Fibroblast of pulmonary artery (primary cell): Measurements from ENCODE around the gene MC2R.

Experiments used
- DNase-seq: peaks from one replicate; pipeline ENCODE4 v3.0.0-alpha.2; 2010; ENCODE audit warnings: low read depth
- H3K4me3 ChIP-seq: replicated peaks from 2 replicates; pipeline ENCODE4 v1.5.1; 2011; ENCODE audit warnings: low read depth, mild to moderate bottlenecking, control low read depth, low read length, moderate library complexity
- TF ChIP-seq, protein P1 (sequence below): IDR thresholded peaks from 2 replicates; pipeline ENCODE4 v1.5.1; 2011; ENCODE audit warnings: mild to moderate bottlenecking, control low read depth, low read length, inconsistent platforms; ENCODE audit errors: missing control alignments

Gene MC2R

DNA sequence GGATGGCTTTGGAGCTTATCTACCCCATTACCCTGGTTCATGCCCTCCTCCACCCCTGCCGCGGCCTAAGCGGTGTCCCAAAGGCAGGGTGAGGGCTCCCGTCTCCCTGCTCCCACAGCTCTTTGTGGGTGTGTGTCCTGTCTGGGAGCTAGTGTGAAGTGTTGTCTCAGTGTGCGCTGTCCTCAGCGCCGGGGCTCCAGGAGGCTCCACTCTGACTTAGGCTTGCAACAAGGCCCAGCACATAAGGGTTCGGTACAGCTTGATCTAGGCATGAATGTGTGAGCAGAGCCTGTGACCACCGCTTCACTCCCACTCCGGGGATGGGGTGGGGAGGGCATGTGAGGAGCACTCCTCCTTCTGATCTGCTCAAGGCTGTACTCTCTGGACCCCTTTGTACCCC is 1.2 kb downstream of the MC2R start:
- TF ChIP-seq, protein P1, sequence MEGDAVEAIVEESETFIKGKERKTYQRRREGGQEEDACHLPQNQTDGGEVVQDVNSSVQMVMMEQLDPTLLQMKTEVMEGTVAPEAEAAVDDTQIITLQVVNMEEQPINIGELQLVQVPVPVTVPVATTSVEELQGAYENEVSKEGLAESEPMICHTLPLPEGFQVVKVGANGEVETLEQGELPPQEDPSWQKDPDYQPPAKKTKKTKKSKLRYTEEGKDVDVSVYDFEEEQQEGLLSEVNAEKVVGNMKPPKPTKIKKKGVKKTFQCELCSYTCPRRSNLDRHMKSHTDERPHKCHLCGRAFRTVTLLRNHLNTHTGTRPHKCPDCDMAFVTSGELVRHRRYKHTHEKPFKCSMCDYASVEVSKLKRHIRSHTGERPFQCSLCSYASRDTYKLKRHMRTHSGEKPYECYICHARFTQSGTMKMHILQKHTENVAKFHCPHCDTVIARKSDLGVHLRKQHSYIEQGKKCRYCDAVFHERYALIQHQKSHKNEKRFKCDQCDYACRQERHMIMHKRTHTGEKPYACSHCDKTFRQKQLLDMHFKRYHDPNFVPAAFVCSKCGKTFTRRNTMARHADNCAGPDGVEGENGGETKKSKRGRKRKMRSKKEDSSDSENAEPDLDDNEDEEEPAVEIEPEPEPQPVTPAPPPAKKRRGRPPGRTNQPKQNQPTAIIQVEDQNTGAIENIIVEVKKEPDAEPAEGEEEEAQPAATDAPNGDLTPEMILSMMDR: no peak
- H3K4me3 ChIP-seq: no peak overlapping the region
- no peak for DNase-seq

DNA sequence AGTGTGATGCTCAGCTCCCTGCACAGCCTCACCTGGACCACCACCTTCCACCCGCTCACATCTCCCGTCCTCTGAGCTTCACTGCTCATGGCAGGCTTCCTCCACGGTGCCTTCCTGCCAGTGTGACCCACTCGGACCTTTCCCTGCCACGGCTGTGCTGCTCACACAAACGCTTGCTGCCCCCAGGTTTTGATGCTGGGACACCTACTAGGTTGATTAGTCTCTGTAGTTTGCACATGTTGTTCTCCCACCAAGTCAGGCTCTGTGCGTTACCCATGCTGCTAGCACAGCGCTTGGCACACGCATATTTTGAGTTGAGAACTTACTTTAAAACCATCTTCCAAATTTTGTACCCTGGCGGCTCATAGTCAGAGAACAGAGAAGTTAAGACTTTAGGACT is 2.1 kb downstream of the MC2R start:
- TF ChIP-seq, protein P1: no peak

DNA sequence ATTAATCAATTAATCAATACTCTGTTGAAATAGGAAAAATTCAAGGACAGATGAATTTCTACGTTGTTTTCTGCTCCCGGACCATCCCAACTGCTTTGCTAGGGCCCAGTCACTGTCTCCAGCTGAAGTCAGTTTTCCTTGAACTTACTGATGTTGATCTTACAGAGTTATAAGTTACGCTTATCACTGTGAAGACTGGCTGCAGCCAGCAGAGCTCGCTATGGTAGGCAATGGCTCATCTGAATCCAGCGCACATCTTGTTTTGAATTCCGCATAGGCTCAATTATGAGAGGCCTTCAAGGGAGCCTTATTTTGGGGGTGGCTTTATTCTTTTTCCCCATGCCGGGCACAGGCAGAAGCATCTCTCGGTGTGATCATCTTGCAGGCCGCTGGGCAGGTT is 2.7 kb downstream of the MC2R start:
- no peak for DNase-seq
- H3K4me3 ChIP-seq: no peak overlapping the region
- TF ChIP-seq, protein P1: no peak

More for the DNA sequence above, 2.1 kb downstream of the MC2R start:
- H3K4me3 ChIP-seq: no peak overlapping the region
- no peak for DNase-seq

DNA sequence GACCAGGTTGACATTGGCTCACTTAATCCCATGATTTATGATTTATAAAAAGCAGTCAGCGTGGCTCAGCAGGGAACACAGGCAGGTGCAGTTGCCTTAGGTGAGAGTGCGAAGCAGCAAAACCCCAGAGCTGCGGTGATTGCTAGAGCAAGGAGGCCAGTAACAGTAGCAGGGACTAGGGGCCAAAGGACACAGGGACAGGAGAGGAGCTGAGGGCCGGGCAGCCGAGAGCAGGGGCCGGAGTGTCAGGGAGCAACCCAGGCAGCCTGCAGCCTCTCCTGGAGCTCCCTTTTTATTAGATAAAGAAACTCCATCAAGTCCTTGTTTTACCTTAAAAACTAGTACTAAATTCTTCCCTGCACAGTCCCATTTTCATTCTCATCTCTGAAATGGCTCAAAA is 4.3 kb downstream of the MC2R start:
- TF ChIP-seq, protein P1: no peak
- H3K4me3 ChIP-seq: no peak overlapping the region
- no peak for DNase-seq

DNA sequence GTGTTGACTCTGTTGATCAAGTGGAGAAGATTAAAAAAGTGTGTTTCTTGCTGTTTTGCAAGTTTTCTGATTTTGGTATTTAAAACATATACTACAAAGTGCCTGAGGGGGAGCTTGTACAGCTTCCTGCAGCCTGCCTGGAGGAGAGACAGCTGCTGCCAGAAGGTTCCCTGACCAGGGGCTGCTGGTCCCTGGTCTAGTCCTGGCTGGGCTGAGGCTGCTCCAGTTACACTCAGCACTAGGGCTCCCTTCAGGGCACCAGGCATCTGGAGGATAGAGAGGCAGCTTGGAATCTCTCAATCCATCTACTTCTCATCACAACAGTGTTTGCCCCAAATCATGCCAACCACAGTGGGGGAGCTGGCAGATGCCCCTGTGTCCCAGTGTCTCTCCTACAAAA is 4.8 kb downstream of the MC2R start:
- no peak overlapping the region for H3K4me3 ChIP-seq
- DNase-seq: no peak
- TF ChIP-seq, protein P1: no peak

DNA sequence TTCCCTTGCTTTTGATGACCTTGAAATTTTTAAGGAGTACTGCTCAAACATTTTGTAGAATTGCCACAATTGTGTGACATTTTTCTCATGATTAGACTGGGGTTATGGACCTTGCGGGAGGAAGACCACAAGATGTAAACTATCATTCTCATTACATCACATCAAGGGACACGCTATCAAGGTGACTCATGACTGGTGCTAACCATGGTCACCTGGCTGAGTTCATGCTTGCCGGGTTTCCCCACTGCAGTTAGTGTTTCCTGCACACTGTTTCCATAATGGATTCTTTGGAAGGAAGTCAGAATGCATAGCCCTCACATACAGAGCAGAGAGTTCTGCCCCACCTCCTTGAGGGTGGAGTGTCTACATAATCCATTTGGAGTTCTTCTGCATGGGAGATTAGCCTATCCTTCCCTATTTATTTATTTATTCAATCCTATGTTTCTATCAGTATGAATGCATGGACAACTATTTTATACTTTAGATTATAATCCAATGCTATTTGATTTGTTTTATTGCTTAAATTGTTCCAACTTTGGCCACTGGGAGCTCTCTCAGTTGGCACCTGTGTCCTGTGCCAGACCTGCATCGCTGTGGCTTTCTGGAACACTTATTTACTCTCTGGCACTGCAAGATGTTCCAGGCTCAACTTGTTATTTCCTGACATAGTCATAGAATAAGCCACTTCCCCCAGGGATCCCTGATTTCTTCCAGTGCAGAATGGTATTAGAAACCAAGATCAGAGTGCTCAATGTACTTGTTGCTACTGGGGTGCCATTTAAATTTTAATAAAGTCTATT is 6.0 kb downstream of the MC2R start:
- TF ChIP-seq, protein P1: no peak
- no peak overlapping the region for H3K4me3 ChIP-seq
- DNase-seq: no peak

DNA sequence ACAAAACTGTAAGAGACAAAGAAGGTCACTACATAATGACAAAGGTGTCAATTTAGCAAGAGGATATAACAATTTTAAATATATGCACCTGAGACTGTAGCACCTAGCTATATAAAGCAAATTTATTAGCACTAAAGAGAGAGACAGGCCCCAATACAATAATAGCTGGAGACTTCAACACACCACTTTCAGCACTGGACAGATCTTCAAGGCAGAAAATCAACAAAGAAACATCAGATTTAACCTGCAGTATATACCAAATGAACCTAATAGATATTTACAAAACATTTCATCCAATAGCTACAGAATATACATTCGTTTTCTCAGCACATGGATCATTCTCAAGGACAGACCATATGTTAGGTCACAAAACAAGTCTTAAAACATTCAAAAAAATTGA is 14.7 kb downstream of the MC2R start:
- no peak overlapping the region for H3K4me3 ChIP-seq
- DNase-seq: no peak
- TF ChIP-seq, protein P1: no peak
